DOHH2 (cell line): ENCODE data around the gene SNRPA1.

Experiments
- H3F3A ChIP-seq: fragments of 200-600 bp; sonication (generic), shearing (Covaris generic); 2 replicates; pipeline ENCODE4 v1.6.0; 2016; ENCODE audit warnings: antibody characterized with exemption, mild to moderate bottlenecking; ENCODE audit not compliant: control insufficient read depth, insufficient read depth
- H3K27ac ChIP-seq: fragments of 200-600 bp; sonication (generic); 2 replicates; pipeline ENCODE4 v1.5.1; 2014; ENCODE audit warnings: low read depth, mild to moderate bottlenecking, low read length, moderate library complexity
- H3K27me3 ChIP-seq: fragments of 200-600 bp; sonication (generic); 2 replicates; pipeline ENCODE4 v1.6.1; 2014; ENCODE audit warnings: mild to moderate bottlenecking, low read length, mixed read lengths; ENCODE audit not compliant: control insufficient read depth
- H3K36me3 ChIP-seq: fragments of 200-600 bp; sonication (generic); 2 replicates; pipeline ENCODE4 v1.6.1; 2014; ENCODE audit warnings: mild to moderate bottlenecking, low read length, moderate library complexity, mixed read lengths; ENCODE audit not compliant: control insufficient read depth
- H3K4me1 ChIP-seq: fragments of 200-600 bp; sonication (generic); 2 replicates; pipeline ENCODE4 v1.6.1; 2014; ENCODE audit warnings: mild to moderate bottlenecking, low read length, mixed read lengths; ENCODE audit not compliant: control insufficient read depth
- H3K4me2 ChIP-seq: fragments of 200-600 bp; sonication (generic); 2 replicates; pipeline ENCODE4 v1.6.0; 2014; ENCODE audit warnings: mild to moderate bottlenecking, low read length, moderate library complexity
- H3K4me3 ChIP-seq: fragments of 200-600 bp; sonication (generic); 2 replicates; pipeline ENCODE4 v1.5.1; 2014; ENCODE audit warnings: mild to moderate bottlenecking, low read length, mixed read lengths
- H3K79me2 ChIP-seq: fragments of 200-600 bp; sonication (generic); 2 replicates; pipeline ENCODE4 v1.6.1; 2014; ENCODE audit warnings: mild to moderate bottlenecking, low read length, mixed read lengths; ENCODE audit not compliant: control insufficient read depth
- H3K9me2 ChIP-seq: fragments of 200-600 bp; sonication (generic); replicated peaks from 2 replicates; pipeline ENCODE4 v1.6.1; 2014; ENCODE audit warnings: mild to moderate bottlenecking, low read length, mixed read lengths; ENCODE audit not compliant: control insufficient read depth
- H3K9me3 ChIP-seq: fragments of 200-600 bp; sonication (generic); 2 replicates; pipeline ENCODE4 v1.6.1; 2014; ENCODE audit warnings: antibody characterized with exemption, low read length, mixed read lengths; ENCODE audit not compliant: control insufficient read depth, insufficient read depth
- H4K20me1 ChIP-seq: fragments of 200-600 bp; sonication (generic); 2 replicates; pipeline ENCODE4 v1.6.0; 2014; ENCODE audit warnings: low read depth, mild to moderate bottlenecking, antibody characterized with exemption, low read length, moderate library complexity; ENCODE audit not compliant: control insufficient read depth, insufficient read depth
- EZH2phosphoT487 ChIP-seq: fragments of 200-600 bp; sonication (generic); IDR thresholded peaks from 2 replicates; pipeline ENCODE4 v1.6.1; 2017; ENCODE audit warnings: borderline replicate concordance, mild to moderate bottlenecking, antibody characterized with exemption, low read length, moderate library complexity, mixed read lengths
- TF ChIP-seq, protein P1 (sequence below): fragments of 200-600 bp; sonication (generic); IDR thresholded peaks from one replicate; pipeline ENCODE4 v1.5.1; 2014; ENCODE audit warnings: antibody characterized with exemption, mild to moderate bottlenecking, low read depth, low read length; ENCODE audit not compliant: poor library complexity, severe bottlenecking

The SNRPA1 gene

DNA sequence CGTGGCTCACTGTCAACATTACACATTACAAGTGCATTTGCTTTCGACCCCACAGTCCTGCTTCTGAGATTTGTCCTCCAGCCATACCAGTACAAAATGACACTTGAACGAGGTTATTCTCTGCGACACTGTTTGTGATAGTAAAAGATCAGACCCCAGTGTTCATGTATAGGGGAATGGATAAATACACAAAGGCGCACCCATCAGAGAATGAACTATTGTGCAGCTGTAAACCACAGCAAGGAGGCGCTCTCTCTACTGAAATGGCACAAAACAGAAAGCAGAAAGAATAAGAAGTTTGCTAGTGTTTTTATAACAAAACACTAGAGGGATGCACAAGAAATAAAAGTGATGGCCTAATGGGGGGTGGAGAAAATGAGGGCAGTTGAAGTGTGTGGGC is 38.3 kb downstream of the SNRPA1 start:
- no peaks in the 10 kb centered on the region for H3K79me2 ChIP-seq
- peaks cover 10% of the 10 kb centered on the region for H3K4me1 ChIP-seq
- peaks cover 17% of the 10 kb centered on the region for H3K27me3 ChIP-seq
- no peak overlapping the region for H3K4me2 ChIP-seq
- no peak overlapping the region for H3K27ac ChIP-seq
- H3F3A ChIP-seq, result no peaks in the 10 kb centered on the region
- H4K20me1 ChIP-seq, result no peaks in the 10 kb centered on the region
- TF ChIP-seq, protein P1, sequence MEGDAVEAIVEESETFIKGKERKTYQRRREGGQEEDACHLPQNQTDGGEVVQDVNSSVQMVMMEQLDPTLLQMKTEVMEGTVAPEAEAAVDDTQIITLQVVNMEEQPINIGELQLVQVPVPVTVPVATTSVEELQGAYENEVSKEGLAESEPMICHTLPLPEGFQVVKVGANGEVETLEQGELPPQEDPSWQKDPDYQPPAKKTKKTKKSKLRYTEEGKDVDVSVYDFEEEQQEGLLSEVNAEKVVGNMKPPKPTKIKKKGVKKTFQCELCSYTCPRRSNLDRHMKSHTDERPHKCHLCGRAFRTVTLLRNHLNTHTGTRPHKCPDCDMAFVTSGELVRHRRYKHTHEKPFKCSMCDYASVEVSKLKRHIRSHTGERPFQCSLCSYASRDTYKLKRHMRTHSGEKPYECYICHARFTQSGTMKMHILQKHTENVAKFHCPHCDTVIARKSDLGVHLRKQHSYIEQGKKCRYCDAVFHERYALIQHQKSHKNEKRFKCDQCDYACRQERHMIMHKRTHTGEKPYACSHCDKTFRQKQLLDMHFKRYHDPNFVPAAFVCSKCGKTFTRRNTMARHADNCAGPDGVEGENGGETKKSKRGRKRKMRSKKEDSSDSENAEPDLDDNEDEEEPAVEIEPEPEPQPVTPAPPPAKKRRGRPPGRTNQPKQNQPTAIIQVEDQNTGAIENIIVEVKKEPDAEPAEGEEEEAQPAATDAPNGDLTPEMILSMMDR, result peak; percentile 76
- no peak for TF ChIP-seq EZH2phosphoT487
- H3K9me3 ChIP-seq, result no peaks in the 10 kb centered on the region
- no peak overlapping the region for H3K4me3 ChIP-seq
- H3K9me2 ChIP-seq, result no peaks in the 10 kb centered on the region
- no peaks in the 10 kb centered on the region for H3K36me3 ChIP-seq

DNA sequence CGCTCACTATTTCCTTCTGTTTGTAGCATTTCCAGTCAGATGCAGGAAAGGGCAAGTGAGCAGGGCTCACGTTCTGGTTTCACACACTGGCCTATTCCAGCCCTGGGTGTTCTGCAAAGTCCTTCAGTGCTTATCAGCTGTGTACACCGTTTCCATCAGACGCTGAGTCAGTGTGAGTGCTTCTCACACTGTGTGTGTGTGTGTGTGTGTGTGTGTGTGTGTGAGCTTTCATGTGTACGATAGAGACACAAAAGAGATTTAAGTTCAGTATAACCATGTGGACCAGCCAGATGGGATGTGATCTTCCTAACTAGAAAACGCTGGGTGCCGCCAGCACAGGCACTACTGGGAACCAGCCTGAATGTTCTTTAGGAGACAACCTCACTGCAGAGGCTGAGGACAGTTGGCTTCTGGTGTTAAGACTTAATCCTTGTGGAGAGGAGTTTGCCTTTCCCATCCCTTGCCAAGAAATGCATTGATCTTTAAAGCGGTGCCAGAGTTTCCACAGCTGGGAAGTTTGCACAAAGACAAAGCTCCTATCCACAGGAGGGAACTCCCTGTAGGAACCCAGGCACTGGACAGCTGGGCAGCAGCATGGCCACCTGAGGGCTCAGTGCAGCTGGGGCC is 39.3 kb downstream of the SNRPA1 start:
- H3K27me3 ChIP-seq, result peaks cover 15% of the 10 kb centered on the region; the same call in 1 of the 2 replicates
- no peaks in the 10 kb centered on the region for H3K9me2 ChIP-seq
- peaks cover 11% of the 10 kb centered on the region for H3K4me1 ChIP-seq
- no peaks in the 10 kb centered on the region for H3F3A ChIP-seq
- no peaks in the 10 kb centered on the region for H3K9me3 ChIP-seq
- H4K20me1 ChIP-seq, result peaks cover 2% of the 10 kb centered on the region; the same call in 1 of the 2 replicates
- no peak for TF ChIP-seq EZH2phosphoT487
- TF ChIP-seq, protein P1, result no peak
- H3K36me3 ChIP-seq, result no peaks in the 10 kb centered on the region
- H3K79me2 ChIP-seq, result peaks cover 3% of the 10 kb centered on the region
- H3K4me2 ChIP-seq, result no peak overlapping the region
- H3K27ac ChIP-seq, result no peak overlapping the region
- H3K4me3 ChIP-seq, result no peak overlapping the region

DNA sequence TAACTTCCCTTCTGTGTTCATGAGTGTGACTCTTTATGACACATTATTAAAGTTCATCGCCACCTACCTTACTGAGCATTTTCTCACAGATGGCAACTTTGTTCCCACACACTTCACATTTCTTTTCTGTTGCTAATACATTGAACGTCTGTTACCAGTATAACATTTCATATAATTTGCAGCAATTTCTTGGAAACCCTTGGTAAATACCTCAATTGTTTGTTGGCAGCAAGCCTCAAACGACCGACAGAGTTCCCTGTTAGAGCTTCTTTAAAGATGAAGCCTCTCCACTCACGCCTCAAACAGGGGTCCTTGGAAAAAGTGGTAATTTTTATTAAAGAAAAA is 40.0 kb downstream of the SNRPA1 start:
- Histone ChIP-seq H4K20me1 (peaks cover 9% of the 10 kb centered on the region; the same call in 1 of the 2 replicates), H3K27ac (no peak overlapping the region), H3K9me2 (no peaks in the 10 kb centered on the region), H3F3A (no peaks in the 10 kb centered on the region), H3K27me3 (peaks cover 15% of the 10 kb centered on the region; the same call in 1 of the 2 replicates), H3K4me1 (peaks cover 18% of the 10 kb centered on the region), H3K79me2 (peaks cover 10% of the 10 kb centered on the region), H3K4me2 (no peak overlapping the region), H3K36me3 (no peaks in the 10 kb centered on the region), H3K9me3 (no peaks in the 10 kb centered on the region), H3K4me3 (no peak overlapping the region)
- TF ChIP-seq, protein P1, result no peak
- TF ChIP-seq EZH2phosphoT487, result no peak
